GM19328 (cell line): ENCODE results near the gene RNF220.

ENCODE experiments used
- ATAC-seq: cut with Tn5 transposase; IDR thresholded peaks from one replicate; pipeline ENCODE4 v1.9.1; 2021; ENCODE audit warnings: mild to moderate bottlenecking, moderate library complexity; ENCODE audit not compliant: unreplicated experiment

RNF220 gene

GRCh38 chr1:44515416-44515815, 110.4 kb downstream of the RNF220 start:
- ATAC-seq = no peak

GRCh38 chr1:44519035-44519676, 114.1 kb downstream of the RNF220 start:
- no peak for ATAC-seq

DNA sequence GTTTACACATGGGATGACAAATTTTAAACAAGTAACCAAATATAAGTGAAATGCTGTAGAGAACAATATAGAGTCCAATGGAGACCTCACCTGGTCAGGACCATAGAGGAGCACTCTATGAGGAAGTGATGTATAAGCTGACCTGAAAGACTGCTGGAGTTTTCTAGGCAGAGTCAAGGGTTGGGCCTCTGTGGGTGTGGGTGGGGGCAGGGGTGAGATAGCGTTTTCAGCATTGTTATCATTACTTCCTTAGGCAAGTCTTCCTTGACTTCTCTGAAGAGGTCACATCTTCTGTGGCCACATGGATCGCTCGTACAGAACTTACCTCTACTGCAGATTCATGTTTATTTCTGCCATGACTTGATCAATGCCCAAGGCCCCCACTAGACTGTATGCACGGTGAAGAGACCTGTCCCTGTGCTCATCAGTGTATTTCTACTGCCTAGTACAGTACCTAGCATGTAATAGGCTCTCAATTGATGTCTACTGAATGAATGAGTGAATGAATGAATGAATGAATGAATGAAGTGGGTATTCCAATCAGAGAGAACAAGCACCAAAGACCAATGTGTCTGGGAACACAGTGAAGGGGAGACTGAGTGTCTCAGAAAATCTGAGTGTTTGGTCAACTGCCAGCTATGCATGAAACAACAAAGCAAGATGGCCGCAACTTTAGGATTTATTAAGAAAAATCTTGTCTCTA, 116.5 kb downstream of the RNF220 start:
- no peak for ATAC-seq

DNA sequence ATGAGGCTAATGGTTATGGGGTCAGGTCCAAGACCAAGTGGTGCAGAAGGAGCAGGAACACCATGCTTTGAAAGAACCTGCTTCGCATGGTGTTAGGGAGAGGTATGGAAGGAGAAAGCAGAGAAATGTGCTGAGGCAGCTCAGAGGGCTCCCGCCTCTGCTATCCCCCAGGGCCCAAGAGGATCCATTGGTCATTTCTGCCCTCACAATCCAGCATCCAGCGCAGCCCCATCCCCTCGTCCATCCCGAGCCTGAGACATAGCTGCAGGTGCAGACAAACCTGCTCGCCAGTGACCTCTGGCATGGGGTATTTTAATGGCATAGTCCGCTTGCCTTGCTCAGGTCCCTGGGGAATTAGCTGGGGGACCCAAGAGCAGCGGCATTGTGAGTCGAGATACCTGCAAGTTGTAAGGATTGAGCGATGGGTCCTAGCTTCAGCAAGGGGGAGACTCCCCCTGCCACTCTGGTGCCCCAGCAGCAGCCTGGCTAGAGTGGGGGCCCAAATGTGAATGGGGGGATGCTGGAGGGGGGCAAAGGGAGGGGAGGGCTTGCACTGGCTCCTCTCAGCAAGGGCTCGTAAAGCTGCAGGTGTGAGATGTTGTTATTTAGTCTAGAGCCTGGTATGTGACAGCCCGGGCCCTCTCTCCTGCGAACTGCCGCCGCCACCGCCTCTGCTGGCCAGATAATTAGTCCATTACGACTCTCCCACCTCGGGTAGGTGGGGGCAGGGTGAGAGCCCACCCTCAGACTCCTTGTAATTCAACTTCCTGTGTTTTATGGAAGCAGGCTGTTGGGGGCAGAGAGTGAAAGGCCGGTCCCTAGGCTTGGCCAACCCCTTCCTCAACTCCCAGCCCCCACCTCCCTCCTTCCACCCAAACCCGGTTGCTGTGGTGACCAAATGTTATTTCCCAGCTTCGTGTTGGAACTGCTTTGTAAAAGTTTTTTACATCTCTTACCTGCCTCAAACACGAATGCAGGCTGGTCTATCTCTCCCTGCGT, 118.8 kb downstream of the RNF220 start:
- ATAC-seq = no peak

GRCh38 chr1:44524655-44525500, 119.8 kb downstream of the RNF220 start:
- no peak for ATAC-seq

DNA sequence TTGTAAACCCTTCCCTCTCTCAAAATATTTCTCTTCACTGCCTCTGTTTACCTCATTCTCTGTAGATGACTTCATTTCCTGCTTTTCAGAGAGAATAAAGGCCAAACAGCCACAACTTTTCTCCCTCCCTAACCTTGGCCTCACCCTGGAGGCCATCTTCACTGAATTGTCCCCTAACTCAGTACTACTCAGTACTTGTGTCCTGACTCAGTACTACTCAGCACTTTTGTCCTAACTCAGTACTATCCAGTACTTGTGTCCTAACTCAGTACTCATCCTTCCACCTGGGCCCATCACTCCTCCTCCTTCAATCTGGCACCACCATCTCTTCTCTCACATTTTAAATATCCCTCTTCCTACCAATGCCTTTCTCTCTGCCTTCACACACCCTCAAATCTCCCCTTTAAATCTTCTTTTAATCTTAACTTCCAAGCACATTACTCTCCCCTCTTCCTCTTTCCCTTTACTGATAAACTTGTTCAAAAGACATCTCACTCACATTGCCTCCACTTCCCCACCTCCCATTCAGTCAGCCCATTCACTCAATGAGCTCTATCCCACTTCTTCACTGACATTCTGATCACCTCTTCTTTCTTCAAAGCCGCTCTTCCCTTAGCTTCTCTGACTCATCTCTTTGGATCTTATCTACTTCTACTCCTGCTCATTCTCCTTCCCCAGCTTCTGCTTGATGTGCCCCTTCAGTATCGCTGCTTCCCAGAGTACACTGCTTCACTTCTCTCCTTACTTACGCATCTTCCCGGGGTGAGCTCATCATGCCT, 121.4 kb downstream of the RNF220 start:
- no peak for ATAC-seq

DNA sequence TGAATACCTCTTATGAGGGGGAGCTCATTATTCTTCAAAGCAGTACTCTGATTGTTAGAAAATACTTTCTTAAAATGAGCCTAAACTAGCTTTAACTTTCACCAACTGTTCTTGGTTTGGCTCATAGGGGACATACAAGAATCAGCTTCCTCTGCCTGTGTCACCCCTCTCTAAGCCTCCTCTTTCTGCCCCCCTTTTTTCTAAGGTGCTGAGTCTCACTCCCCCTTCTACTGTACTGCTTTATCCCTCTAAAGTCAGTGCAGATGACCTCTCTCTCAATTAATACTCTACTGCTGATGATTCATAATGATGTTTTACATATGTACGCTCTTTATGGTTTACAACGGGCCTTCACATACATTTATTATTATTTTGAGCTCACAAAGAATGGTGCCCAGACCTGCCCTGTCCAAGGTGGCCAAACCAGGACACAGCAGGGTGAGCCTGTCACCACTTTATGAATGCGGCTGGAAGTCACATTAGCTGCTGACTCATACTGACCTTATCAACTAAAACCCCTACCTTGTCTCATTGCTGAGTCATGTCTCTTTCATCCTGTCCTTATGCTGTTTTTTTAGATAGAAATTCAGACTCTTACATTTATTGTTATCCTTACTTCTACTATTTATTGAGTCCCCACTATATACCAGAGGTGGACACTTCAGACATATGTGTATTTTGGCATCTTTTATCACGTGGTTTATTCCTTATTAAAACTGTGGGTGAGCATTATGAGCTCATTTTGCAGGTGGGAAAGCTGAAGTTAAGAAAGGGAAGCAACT, 126.9 kb downstream of the RNF220 start:
- ATAC-seq = no peak

DNA sequence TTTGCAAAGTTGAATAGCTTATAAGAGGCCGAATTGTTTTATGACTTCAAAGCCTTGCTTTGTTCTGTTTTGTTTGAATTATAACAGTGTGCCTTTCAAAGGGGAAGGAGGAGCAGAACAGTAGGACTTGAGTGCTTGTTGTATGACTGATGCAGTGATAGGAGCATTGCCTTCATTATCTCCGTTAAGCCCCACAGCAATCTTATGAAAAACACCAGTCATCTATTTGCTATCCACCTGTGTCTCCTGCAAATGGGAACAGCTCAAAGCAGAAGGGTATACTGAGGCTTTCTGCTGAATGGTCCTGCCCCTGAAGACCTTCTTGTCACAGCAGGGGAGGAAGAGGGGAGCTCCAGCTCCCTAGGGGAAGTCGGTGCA, 127.5 kb downstream of the RNF220 start:
- no peak for ATAC-seq

DNA sequence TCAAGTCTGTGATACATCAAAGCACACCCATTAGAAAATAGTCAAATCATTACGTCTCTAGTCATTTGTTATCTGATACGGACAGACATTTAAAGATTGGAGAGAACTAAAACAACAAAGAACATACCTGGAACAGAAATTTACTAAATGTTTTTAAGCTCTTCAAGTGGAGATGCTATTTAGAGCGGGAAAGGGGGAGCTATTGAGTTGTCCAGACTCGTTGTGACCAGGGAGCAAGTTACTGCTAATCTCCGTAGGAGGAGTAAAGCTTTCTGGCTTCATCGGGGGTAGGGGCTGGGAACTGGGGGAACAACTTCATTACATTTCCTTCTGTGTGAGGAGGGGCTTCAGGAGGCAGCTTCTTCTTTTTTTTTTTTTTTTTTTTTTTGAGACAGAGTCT, 129.7 kb downstream of the RNF220 start:
- no peak for ATAC-seq

DNA sequence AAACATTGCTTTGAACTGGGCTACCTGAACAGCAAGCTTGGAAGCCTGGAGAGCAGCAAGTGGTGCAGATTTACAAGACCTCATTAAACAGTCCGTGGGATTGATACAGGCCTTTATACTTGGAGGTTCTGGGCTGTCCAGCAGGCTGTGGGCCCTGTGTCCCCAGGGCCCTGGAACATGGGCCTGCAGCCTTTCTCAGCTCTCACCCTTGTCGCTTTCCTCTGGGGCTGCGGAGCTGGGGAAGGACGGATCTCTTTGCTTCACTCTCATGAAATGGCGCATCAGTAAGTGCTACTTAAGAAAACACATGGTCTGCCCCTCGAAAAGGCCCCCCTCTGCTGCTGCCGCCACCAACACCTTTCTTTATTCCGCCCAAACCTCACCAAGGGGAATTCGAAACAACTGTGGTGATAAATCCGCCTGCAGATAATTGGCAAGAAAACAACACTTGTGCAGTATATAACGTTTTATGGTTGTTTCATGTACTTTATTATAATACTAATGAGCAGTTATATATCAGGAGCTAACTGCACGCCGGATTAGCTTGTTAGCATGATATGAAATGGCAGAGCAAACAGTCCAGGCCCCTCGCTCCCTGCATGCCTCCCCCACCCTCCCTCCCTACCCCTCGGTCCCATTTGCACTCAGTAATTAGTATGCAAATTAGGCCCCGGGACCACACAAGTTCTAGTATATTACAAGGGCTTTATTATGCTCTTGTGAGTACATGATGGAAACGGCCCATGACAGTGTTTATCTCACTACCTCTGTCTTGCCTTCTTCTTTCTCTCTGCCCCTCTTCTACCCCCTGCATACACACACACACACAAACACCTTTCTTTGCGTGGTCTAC, 131.5 kb downstream of the RNF220 start:
- no peak for ATAC-seq

GRCh38 chr1:44537538-44537937, 132.5 kb downstream of the RNF220 start:
- no peak for ATAC-seq

- no peak for ATAC-seq
These were observed 132.9 kb downstream of the RNF220 start for GRCh38 chr1:44537956-44538355.

DNA sequence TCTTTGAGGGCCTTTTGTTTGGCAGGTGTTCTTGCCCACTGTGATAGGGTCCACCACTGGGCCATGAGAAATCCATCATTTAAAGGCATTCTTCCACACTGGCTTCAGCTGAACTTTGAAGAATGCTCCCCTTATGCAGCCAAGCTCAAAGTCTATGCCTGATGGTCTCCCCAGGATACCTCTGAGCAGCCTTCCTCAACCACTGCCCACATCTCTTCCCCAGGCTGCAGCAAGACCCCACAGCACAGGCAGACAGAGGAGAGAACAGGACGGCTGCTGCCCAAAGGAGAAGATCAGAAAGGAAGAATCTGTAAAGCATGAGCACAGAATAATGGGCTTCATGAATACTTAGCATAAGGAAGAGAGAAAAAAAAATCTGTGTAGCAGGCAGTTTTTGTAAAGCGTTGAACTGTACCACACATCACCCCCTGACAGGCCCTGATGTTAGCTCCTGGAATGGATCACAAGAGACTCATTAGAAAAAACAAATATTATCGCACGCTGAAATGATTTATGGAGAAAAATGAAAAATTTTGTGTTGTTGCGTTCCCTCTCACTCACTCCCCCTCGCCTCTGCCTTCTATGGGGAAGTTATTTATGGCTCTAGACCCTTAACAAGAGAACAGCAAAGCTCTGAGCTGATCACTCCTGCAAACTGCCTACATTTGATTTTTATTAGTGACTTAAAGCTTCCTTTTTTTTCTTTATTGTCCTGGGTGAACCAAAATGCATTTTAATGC, 135.1 kb downstream of the RNF220 start:
- no peak for ATAC-seq

GRCh38 chr1:44542420-44543063, 137.5 kb downstream of the RNF220 start:
- ATAC-seq = no peak

- ATAC-seq = no peak
These were observed 138.1 kb downstream of the RNF220 start for GRCh38 chr1:44543064-44543744.

GRCh38 chr1:44543786-44544185, 138.7 kb downstream of the RNF220 start:
- ATAC-seq = no peak
